Smooth muscle cell (in vitro differentiated cells): Measurements from ENCODE around the gene KMT2E. TPM values are rescaled to one million over a fixed set of nuclear protein-coding genes. Genes with fewer than 3 reads are reported as not detected.

Experiments
- DNase-seq: peaks from one replicate; lab custom pipeline; 2025; ENCODE audit not compliant: unreplicated experiment; lab: John Stamatoyannopoulos, UW
- H2AFZ ChIP-seq: fragments of 200-600 bp; sonication (generic); 2 replicates; pipeline ENCODE4 v1.6.0; 2016; ENCODE audit warnings: antibody characterized with exemption, low read depth, mild to moderate bottlenecking
- H3F3A ChIP-seq: fragments of 200-600 bp; sonication (generic); 2 replicates; pipeline ENCODE4 v1.6.0; 2017; ENCODE audit warnings: antibody characterized with exemption, low read depth
- H3K27ac ChIP-seq: fragments of 200-600 bp; sonication (generic); 2 replicates; pipeline ENCODE4 v1.5.1; 2016; ENCODE audit warnings: low read depth, mild to moderate bottlenecking
- H3K27me3 ChIP-seq: fragments of 200-600 bp; sonication (generic); 2 replicates; pipeline ENCODE4 v1.6.1; 2016; ENCODE audit warnings: low read depth, mild to moderate bottlenecking
- H3K36me3 ChIP-seq: fragments of 200-600 bp; sonication (generic); 2 replicates; pipeline ENCODE4 v1.5.1; 2016; ENCODE audit warnings: low read depth
- H3K4me1 ChIP-seq: fragments of 200-600 bp; sonication (generic); 2 replicates; pipeline ENCODE4 v1.5.1; 2016; ENCODE audit warnings: low read depth
- H3K4me2 ChIP-seq: fragments of 200-600 bp; sonication (generic); 2 replicates; pipeline ENCODE4 v1.6.0; 2016; ENCODE audit warnings: mild to moderate bottlenecking
- H3K4me3 ChIP-seq: fragments of 200-600 bp; sonication (generic); 2 replicates; pipeline ENCODE4 v1.5.1; 2016; ENCODE audit warnings: mild to moderate bottlenecking
- H3K79me2 ChIP-seq: fragments of 200-600 bp; sonication (generic); 2 replicates; pipeline ENCODE4 v1.6.0; 2016; ENCODE audit warnings: low read depth, mild to moderate bottlenecking
- H3K9ac ChIP-seq: fragments of 200-600 bp; sonication (generic); 2 replicates; pipeline ENCODE4 v1.6.0; 2016; ENCODE audit warnings: low read depth
- H3K9me3 ChIP-seq: fragments of 200-600 bp; sonication (generic); replicated peaks from 2 replicates; pipeline ENCODE4 v1.5.1; 2016; ENCODE audit warnings: low read depth
- H4K20me1 ChIP-seq: fragments of 200-600 bp; sonication (generic); 2 replicates; pipeline ENCODE4 v1.6.0; 2016; ENCODE audit warnings: low read depth
- WGBS: methylation state at CpG from one replicate; pipeline ENCODE4 v1.1.7; 2016; ENCODE audit warnings: low lambda C conversion rate; 5-methylcytosine and 5-hydroxymethylcytosine counted together
- polyA plus RNA-seq: library from polyadenylated mRNA; unstranded; fragments of >200 nt; fragmentation: Nextera tagmentation; extraction: Ambion mirVana; gene quantifications from 2 replicates; pipeline ENCODE4 v1.2.1, GENCODE V29; 2016
- total RNA-seq: library from RNA; depleted of rRNA; stranded (reverse); fragments of >200 nt; gene quantifications from 2 replicates; pipeline ENCODE4 v1.2.3, GENCODE V29; 2014
- TF ChIP-seq, protein P1 (sequence below): fragments of 200-600 bp; sonication (generic); IDR thresholded peaks from 2 replicates; pipeline ENCODE4 v1.5.1; 2017; ENCODE audit warnings: borderline replicate concordance, mild to moderate bottlenecking, antibody characterized with exemption; ENCODE audit not compliant: insufficient read depth, poor library complexity, severe bottlenecking

KMT2E gene
- total and polyA plus RNA-seq, 2 experiments from 2014 or later = 64.4 to 88.1 TPM

DNA sequence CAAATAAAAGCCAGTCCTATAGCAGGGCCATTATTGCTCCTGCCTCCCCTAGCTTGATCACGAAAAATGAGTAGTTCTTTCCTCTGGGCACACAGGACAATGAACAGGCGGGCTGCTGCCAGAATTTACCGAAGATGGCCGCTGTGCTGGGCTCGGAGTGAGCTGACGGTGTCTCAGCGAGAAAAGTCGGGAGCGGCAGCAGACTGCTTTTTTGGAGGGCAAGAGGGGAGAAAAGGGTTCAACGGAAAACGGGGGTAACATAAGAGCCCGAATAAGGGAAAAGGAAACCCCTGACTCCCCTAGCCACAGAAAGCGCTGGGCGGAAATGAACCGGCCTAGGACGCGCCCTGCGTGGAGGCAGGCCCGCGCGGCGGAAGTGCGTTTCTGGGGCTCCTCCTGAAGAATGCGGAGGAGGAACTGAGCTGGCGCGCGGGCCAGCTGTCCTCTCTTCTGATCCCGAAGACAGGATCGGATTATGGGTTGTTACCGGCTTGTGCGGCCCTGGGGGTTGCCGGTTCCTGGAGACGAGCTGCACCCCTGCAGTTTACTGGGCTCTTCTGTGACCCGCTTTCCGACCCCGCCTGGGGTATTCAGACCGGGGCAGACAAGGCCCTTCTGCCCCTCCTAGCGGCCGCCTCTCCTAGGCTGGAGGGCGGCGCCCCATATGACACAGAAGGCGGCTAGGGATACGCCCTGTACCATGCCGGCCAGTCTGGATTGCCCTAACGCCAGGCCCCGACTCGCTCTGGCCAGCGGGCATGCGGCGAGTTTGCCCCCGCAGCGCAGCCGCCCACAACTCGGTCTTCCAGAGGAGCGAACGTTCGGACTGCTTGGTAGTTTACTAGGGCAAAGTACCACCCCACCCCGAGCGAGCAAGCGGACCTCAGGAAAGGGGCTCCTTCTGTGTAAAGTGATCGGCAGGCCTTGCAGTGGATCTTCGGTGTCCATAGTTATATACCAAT, 30.1 kb upstream of the KMT2E start:
- Histone ChIP-seq H3K9me3 (no peaks in the 10 kb centered on the region), H3K36me3 (no peaks in the 10 kb centered on the region), H3K79me2 (peaks cover 40% of the 10 kb centered on the region), H3F3A (peaks cover 51% of the 10 kb centered on the region), H3K9ac (peak overlapping the region; percentile 98), H3K27ac (no peak overlapping the region), H3K4me1 (peaks cover 55% of the 10 kb centered on the region), H3K4me3 (peak overlapping the region; percentile 62), H3K4me2 (peak overlapping the region; percentile 90), H2AFZ (peak overlapping the region; percentile 69), H3K27me3 (no peaks in the 10 kb centered on the region), H4K20me1 (peaks cover 31% of the 10 kb centered on the region)
- TF ChIP-seq, protein P1, sequence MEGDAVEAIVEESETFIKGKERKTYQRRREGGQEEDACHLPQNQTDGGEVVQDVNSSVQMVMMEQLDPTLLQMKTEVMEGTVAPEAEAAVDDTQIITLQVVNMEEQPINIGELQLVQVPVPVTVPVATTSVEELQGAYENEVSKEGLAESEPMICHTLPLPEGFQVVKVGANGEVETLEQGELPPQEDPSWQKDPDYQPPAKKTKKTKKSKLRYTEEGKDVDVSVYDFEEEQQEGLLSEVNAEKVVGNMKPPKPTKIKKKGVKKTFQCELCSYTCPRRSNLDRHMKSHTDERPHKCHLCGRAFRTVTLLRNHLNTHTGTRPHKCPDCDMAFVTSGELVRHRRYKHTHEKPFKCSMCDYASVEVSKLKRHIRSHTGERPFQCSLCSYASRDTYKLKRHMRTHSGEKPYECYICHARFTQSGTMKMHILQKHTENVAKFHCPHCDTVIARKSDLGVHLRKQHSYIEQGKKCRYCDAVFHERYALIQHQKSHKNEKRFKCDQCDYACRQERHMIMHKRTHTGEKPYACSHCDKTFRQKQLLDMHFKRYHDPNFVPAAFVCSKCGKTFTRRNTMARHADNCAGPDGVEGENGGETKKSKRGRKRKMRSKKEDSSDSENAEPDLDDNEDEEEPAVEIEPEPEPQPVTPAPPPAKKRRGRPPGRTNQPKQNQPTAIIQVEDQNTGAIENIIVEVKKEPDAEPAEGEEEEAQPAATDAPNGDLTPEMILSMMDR = peak; percentile 27
- WGBS = 3% methylated on average over 61 of the region's 62 CpGs
- DNase-seq = peak; percentile 72

DNA sequence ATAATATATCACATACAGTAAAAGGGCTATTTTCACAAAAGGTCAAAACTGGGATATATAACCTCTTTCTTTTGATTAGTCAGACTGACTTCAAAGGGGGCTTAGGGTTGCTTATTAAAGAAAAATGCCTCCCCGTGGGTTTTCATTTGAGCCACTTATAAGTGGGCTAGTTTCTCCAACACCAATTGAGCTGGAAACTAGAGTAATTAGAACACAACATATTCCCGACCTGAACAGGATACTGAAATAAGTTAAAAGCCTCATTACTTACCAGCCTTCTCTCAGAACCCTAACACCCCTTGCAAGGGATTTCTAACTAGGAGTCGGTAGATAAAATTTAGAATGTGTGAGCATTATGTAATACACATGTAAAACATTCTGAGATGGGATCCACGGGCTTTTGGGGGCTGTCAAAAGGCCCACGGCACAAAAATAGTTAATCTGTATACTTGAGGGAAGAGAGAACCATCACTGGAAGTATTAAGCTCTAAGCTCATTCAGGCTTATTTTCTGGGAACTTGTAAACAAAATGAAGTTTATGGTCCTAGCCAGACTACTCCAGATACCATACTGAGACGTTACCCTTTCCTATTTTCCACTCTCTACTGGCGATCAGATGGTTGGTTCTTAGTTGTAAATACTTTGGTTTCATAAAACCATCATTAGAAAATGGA, 29.3 kb upstream of the KMT2E start:
- Histone ChIP-seq H2AFZ (no peak overlapping the region), H3K9me3 (no peaks in the 10 kb centered on the region), H3F3A (peaks cover 52% of the 10 kb centered on the region), H3K36me3 (no peaks in the 10 kb centered on the region), H3K9ac (peak overlapping the region; percentile 98), H3K4me2 (peak overlapping the region; percentile 90), H3K4me1 (peaks cover 46% of the 10 kb centered on the region), H3K27me3 (no peaks in the 10 kb centered on the region), H4K20me1 (peaks cover 22% of the 10 kb centered on the region), H3K4me3 (peak overlapping the region; percentile 62), H3K79me2 (peaks cover 40% of the 10 kb centered on the region), H3K27ac (no peak overlapping the region)
- no peak for DNase-seq
- 9% methylated on average over 7 of the region's 7 CpGs for WGBS
- TF ChIP-seq, protein P1 = no peak

DNA sequence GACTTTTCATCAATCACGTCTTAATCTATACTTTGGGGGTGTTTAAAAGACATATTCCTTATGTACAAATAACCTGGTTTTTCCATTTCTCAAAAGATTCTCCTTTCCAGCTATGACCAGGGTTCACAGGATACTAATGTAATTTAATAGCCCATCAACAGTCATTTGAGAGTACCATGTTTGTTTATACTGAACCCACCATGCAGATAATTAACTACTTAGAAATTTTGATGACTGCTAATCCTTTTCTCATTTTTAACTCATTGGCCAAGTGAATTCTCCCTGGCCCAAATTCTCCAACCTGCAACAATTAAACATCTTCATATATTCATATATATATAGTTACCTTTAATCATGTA, 28.8 kb upstream of the KMT2E start:
- peak overlapping the region; percentile 62 for H3K4me3 ChIP-seq
- peaks cover 52% of the 10 kb centered on the region for H3F3A ChIP-seq
- TF ChIP-seq, protein P1 = no peak
- H3K27me3 ChIP-seq = no peaks in the 10 kb centered on the region
- DNase-seq = no peak
- peaks cover 41% of the 10 kb centered on the region for H3K4me1 ChIP-seq
- H3K36me3 ChIP-seq = no peaks in the 10 kb centered on the region
- no peaks in the 10 kb centered on the region for H3K9me3 ChIP-seq
- H4K20me1 ChIP-seq = peaks cover 17% of the 10 kb centered on the region
- WGBS = 22% methylated on average over 1 of the region's 1 CpG
- H3K4me2 ChIP-seq = peak overlapping the region; percentile 90
- H2AFZ ChIP-seq = no peak overlapping the region
- H3K27ac ChIP-seq = no peak overlapping the region
- peaks cover 40% of the 10 kb centered on the region for H3K79me2 ChIP-seq
- H3K9ac ChIP-seq = peak overlapping the region; percentile 98
